HG02943 (cell line): Measurements from ENCODE around the gene RANBP1.
"Not testable (repeated sequence)": the region's sequence is repeated elsewhere in the genome, so short reads cannot be mapped to it uniquely, and the experiment has no call there.

Experiments used
- ATAC-seq: cut with Tn5 transposase; IDR thresholded peaks from one replicate; pipeline ENCODE4 v1.9.1; 2021; ENCODE audit warnings: mild to moderate bottlenecking, low read depth, moderate library complexity; ENCODE audit not compliant: unreplicated experiment

Gene RANBP1

DNA sequence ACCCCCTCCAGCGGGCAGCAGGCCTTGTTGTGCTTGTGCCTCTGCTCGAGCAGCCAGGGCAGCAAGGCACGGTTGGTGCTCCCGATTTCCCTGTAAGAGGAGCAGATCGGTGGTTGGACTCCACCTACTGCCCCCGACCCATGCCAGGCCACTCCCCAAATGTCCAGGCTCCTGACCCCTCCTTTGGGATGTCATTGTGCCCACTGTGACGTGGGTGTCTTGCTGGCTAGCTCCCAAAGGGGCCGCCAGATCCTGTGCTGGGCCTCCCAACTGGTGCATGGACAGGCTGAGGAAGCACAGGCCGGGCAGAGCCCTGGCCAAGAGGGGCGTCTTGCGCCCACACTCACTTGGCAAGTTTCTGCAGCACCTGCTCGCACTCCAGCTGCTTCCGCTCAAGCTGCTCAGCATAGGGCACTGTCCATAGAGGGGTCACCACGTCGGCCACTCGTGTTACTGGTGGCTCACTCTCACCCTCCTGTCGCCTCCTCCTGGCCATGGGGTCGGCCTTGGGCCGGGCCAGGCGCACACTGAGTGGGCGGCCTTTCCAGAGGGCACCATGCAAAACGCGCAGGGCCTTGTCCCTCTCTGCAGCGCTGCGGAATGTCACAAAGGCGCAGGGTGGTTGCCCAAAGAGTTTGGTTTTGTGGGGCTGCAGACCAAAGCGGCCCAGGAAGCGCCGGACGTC, at the start of gene RANBP1:
TSS of gene RANBP1 (plus strand) at position 414 of the 685 bp plus-strand sequence. CDS start at position 495, 81 bp downstream.
- ATAC-seq: no peak

GRCh38 chr22:20066617-20067383, 49.1 kb upstream of the RANBP1 start:
- ATAC-seq: no peak

GRCh38 chr22:20067384-20067682, 48.6 kb upstream of the RANBP1 start:
- ATAC-seq: not testable (repeated sequence)

GRCh38 chr22:20068640-20069039, 47.3 kb upstream of the RANBP1 start:
- no peak for ATAC-seq

GRCh38 chr22:20069331-20070042, 46.4 kb upstream of the RANBP1 start:
- ATAC-seq: no peak

GRCh38 chr22:20071524-20071972, 44.4 kb upstream of the RANBP1 start:
- no peak for ATAC-seq

DNA sequence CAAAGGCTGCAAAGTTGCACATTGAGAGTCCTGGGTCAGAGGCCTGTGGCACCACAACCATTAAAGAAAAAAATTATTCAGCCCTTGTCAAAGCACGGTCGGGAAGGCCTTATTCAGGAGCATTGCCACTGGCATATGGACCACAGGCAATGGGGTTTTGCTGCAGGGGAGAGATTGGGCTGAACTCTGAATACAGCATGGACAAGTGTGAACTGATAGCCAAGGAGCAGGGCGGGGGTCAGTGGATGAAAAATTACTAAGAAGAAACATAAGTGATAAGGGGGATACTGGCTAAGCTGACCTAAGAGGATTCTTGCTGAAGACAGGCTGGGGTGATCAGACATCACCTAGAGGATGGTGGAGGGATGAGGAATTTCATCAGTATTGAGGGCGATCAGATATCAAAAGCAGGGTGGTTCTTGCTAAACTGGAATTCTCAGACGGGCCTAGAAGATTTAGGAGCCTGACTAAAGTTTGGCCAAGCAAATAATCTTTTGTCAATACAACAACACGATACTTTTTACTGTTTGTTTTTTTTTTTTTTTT, 39.2 kb upstream of the RANBP1 start:
- ATAC-seq: no peak

DNA sequence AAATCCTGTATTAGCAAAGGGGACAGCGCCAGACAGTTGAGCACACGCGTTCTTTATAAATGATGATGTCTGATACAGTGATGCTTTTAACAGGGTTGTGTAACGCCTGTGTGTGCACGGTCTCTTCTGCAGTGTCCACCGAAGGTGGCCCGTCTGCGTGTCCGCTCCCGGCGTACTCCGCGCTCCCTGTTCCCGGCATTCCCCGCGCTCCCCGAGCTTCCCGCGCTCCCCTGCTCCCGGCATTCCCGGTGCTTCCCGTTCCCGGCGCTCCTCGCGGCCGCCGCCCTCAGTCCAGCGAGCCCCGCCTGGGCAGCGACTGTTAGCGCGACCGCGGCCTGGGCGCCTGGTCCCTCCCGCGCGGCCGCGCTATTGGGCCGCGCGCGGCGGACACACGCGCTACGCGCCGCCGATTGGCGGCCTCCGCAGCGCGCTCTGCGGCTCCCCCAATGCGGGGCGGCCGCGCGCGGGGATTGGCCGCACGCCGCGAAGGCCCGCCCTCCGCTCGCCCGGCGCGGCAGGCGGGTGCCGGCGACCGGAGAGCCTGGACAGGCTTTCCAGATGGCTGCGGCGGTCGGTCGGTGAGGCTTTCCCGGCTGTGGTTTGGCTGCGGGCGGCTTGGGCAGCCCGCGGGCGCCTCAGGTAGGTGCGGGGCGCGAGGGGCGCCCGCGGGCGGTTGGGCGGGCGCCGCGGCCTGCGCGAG, 36.0 kb upstream of the RANBP1 start, which contains the start of gene DGCR8:
TSS of gene DGCR8 (plus strand) at position 497 of the 700 bp plus-strand sequence. CDS start 5,723 bp downstream, outside the sequence.
- peak; percentile 46 for ATAC-seq

GRCh38 chr22:20080445-20080775, 35.5 kb upstream of the RANBP1 start:
- ATAC-seq: peak; percentile 54

DNA sequence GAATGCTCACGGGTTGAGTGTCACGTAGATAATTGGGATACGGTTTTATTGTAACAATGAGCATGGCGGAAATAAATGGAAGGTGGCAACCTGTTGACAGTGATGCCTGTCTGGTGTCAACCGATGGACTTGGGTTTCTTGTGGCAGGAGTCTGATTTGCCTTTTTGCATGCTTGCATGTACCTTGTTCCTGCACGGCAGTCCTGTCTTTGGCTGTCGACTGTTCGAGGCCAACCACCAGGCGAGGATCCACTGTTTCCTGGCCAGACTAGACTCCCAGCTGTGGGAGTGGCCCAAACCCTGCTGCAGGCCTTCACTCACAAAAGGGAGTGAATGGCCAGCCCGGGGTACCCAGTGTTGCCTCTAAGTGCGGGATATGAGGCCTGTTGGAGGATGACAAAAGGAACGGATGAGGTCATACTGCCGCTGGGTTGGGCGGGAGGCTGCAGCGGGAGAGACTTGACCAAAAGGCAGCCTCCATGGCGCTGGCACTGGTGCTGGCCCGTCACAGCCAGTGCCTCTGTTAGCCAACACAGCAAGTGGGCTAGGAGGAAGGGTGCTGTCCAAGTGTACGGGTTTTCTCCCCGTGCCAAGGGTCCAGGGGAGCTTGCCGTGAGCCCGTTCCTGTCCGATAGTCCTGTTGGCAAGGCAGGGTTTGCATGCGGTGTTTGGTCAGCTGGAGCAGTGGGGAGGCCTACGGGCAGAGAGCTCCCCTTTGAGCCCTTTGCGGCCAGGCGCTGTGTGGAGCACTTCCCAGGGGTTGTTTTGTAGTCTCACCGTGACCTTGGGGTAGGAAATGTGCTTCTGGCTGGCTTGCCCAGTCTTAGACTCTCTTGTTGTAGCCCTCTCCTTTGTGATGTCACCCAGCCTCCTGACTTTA, 34.9 kb upstream of the RANBP1 start:
- no peak for ATAC-seq

DNA sequence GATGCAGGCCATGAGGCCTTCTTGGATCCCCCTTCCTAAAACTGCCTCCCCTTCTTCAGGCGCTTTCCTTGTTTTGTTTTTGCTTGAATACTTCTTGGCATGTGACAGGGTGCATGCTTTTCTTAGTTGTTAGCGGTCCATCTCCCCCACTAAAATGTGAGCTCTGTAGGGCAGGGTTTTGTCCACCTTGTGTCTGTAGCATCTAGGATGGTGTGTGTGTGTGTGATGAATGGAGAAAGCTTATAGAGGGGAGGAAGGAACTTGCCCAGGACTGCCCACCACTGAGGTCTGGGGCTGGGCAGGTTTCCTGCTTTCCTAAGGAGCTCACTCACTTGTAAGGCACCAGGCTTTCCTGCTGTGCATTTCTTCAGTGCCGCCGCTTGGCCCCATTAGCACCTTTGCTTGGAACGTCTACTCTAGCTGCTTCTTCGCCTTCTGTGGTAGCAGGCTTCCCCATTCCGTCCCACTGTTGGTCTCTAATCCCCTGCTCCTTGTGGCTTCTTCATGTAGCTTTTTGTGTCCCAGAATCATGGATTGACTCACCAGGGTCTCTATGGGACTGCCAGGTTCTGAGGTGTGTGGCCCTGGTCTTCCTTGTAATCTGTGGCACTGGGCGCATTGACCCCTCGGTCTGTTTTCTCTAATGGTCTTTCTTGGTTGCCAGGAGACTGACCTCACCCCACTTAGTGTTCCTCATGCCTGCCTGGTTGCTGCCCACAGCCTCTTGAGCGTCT, 32.6 kb upstream of the RANBP1 start:
- ATAC-seq: no peak

DNA sequence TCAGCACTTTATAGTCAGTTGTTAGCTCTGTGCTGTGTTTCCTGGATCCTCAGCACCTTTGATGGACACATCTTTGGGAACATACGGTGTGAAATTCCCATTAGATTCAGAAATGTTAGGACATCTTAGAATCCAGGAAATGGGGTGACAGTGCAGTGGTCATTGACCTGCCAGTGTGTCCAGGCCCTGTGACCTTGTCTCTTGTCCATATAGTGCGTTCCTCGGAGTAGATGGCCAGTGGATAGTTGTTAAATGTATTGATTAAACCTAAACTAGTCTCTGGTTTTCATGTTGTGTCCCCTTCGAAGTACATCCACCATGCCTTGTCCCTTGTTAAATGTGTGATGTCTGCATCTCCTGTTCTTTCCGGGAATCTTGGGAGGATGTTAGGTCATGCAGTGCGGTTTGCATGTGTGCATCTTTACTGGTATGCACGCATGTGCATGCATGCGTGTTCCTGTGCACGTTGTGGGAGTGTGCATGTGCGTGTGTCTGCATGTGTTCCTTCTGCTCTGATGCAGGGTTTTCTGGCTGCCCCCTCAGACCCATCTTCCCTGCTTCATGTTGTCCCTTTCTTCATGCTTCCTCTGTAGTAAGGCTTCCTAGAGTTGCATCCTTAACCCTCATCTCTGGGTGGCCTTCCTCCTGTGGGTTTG, 31.9 kb upstream of the RANBP1 start:
- no peak for ATAC-seq

- no peak for ATAC-seq
Measured at GRCh38 chr22:20084547-20085413, 31.1 kb upstream of the RANBP1 start.

DNA sequence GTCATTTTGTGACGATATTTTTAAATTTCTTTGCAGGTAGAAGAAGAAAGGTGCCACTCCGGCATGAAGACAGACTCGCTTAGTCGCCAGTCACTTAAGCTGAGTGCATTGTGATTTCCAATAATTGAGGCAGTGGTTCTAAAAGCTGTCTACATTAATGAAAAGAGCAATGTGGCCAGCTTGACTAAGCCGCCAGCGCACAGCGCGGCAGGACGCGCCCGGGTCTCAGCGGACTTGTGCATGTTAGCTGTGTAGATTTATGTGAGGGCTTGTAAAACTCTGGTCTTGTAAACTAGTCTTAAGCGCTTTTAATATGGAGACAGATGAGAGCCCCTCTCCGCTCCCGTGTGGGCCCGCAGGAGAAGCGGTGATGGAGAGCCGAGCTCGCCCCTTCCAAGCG, 30.3 kb upstream of the RANBP1 start:
- ATAC-seq: no peak

- no peak for ATAC-seq
Measured at GRCh38 chr22:20086101-20086599, 29.8 kb upstream of the RANBP1 start.

- ATAC-seq: no peak
Measured at GRCh38 chr22:20086763-20087162, 29.1 kb upstream of the RANBP1 start.
